ENCODE results near the gene LMAN1.

LMAN1 gene

DNA sequence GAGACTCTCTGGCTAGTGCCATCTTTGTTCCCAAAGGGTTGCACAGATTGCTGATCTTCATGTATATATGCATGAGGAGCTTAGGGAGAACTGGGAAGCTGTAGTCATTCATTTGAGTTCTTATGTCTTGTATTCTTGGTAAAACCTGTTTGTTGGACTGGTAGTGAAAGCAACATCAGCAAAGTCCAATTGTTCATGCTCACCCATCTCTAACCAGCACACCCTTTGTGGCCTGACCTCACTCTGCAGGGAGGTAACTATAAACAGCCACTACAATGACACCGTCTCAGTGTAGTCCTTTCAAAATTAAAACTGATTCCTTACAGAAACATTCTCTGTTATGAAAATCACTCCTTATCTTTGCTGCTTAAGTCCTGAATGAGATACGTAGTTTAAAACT lies 13.9 kb upstream of the LMAN1 start:
- DNase-seq (ENCODE audit: low read depth, low spot score) = no peak

DNA sequence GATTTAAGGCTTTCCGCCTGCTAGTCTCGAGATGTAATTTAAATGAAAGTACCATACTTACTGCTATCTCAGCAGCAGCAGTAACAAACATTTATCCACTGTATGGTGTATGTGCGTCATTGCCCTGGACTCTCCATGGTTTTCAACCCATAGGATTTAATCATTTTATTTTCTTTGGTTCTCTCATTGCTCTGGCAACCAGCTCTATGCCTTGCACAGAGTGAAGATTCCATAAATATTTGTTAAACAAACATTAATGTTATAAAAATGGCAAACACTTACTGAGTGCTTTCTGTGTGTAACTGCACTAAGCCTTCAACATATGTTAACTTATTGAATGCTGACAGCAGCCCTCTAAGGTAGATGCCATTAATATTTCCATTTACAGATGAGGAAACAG lies 1.3 kb upstream of the LMAN1 start:
- no peak for DNase-seq (ENCODE audit: low read depth, low spot score)

DNA sequence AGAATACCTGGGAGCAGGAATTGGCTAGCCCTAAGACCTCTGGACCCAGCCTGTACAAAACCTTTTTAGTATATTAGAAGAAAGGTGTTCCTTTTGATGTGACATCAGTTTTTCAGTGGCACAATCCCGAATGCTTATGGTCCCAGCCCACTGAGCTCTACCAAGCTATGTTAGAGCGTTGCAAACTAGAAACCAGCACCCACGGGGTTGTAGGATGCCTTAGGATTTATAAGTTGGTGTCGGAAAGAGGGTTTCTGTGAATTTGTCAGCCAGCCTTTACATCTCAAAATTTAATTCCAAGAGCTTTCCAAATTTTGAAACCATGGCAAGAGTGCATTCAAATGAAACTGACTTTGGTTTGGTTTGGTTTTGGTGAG lies 499 bp upstream of the LMAN1 start:
- DNase-seq (ENCODE audit: low read depth, low spot score) = no peak

DNA sequence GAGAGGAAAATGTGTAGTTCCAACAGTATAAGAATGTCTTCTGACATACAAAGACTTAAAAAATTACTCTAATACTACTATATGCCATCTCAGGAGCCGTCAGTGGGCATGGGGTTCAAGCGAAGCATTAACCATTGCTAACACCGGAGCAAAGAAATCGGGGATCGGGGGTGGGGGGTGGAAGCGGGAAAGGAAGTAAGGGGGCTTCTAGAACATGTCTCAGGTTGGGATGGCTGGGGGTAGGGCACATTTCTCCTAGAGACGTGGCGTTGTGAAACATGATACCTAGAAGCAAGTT lies 702 bp downstream of the LMAN1 start:
- no peak for DNase-seq (ENCODE audit: low read depth, low spot score)

DNA sequence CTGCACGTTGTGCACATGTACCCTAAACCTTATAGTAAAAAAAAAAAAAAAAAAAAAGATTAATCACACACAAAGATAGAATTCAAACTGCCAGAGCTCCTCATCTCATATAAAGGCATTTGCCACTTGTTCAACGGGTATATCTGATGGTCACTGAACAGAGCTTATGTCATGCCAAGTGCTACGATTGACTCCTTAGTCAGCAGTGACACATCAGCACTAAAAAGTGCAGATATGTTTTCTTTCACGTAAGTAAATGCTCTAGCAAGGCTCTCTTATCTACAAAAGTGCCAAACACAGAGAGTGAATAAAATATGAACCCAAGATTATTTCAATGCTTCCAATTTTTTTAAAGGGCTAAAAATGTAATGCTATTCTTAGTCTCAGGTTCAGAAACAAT lies 1.1 kb downstream of the LMAN1 start:
- DNase-seq (ENCODE audit: low read depth, low spot score) = no peak

DNA sequence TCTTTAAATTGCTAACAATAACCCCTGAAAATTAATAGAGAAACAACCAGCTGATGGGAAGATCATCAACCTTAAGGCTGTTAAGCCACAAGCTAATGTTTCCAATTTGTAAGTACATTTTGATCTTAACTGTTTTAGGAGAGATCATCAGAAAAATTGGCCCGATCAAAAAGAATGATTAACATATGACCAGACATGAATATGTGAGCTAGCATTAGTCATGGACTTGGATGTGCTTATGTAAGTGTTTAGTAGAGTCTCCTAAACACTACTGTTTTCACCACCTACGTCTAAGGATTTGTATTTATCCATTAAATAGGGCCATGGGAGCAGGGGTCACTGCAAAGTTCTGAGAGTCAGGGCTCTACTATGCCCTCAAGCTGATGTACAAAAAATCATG lies 4.3 kb downstream of the LMAN1 start:
- no peak for DNase-seq (ENCODE audit: low read depth, low spot score)

DNA sequence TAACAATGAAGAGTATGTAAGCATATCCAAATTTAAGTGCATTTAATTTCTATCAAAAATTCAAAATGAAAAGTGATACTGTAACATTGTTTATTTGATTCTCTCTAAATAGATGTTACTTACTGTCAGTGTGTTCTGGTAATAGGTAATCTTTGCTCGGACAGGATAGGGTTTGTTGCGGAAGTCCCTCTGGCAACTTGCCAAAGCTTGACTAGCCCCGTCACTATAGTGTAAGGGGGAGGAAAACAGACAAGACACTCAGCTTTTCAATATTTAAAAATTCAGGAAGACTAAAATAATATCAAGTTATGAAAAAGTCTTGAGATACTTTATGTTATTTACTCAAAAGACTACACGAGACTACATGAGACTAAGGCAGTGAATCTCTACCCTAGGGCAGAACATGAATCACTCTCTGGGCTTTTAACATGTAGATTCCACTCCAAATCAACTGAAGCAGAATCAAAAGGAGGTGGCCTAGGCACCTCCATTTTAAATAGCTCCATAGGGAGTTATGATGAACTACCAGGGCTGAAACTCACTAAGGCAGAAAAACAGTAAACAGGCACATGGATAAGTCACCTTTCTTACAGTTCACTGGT lies 5.9 kb downstream of the LMAN1 start:
- DNase-seq (ENCODE audit: low read depth, low spot score) = no peak

DNA sequence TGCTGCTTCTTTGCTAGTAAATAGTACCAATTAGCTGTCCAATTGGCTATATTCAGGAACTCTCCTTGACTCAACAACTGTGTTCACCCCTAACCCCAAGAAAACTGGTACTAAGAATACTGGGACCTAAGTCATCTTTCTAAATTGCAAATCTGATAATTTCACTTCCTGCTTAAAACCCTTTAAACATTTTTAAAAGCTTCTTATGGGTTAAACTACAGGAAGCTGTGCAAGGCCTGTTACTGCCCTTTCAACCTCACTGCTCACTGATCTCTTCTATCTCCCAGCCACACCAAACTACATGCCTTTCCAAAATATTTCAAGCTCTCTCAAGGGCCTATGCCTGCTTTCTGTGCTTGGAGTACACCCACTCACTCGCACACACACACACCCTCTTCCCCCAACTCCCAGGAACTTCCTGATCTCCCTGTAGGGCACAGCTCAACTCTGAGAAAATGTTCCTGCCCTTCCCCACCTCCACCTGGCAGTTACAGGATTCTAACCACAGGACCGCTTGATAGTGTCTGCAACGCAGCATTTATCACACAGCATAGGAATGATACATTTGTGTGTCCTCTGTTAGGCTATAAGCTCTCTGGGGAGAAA lies 6.7 kb downstream of the LMAN1 start:
- no peak for DNase-seq (ENCODE audit: low read depth, low spot score)

DNA sequence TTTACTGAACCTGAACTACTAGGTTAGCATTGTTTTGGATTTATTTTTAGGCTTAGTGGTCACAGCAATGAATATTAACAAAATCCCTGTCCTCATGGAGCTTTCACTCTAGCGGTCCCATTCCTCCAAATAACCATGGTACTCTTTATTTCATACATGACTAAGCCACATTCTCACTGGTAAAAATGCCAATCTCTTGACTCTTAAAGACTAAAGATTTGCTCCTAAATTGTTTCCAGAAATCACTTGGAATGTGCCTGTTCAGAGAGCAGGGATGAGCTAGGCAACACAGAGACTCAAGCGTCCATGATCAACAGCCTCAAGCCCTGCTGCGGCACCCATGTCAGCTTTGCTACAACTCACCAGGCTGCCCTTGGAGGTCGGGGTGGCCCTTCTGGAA lies 13.5 kb downstream of the LMAN1 start:
- no peak for DNase-seq (ENCODE audit: low read depth, low spot score)

DNA sequence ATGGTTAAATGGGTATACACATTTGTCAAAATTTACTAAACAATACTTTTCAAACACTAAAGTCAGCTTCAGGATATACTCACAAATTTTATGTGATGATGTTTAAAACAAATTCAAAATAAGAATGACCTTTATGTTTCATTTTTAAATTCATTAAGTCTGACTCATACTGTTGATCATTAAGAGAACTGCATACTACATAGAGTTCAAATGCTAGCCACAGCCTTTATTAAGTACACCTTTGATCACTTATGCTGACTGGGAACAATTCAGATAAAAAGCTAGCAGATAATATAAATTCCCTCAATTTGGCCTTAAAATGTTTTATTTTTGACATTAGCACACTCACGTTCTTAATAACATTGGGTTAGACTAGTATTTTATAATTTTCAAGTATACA lies 14.1 kb downstream of the LMAN1 start:
- no peak for DNase-seq (ENCODE audit: low read depth, low spot score)

DNA sequence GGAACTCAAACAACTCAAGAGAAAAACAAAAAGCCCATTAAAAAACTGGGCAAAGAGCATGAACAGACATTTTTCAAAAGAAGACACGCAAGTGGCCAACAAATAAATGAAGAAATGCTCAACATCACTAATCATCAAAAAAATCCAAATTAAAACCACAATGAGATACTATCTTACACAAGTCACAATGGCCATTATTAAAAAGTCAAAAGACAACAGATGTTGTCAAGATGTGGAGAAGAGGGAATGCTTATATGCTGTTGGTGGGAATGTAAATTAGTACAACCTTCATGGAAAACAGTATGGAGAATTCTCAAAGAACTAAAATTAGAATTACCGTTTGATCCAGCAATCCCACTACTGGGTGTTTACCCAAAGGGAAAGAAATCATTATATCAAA lies 15.1 kb downstream of the LMAN1 start:
- DNase-seq (ENCODE audit: low read depth, low spot score) = no peak

DNA sequence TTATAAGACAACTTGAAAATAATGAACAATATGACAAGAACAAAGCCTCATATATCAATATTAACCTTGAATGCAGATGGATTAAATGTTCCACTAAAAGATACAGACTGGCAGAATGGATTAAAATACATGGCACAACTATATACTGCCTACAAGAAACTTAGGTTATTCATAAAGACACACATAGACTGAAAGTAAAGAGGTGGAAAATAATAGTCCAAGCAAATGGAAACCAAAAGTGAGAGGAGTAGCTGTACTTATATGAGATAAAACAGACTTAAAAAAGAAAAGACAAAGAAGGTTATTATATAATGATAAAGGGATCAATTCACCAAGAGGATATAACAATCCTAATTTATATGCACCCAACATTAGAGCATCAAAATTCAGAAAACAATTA lies 18.2 kb downstream of the LMAN1 start:
- DNase-seq (ENCODE audit: low read depth, low spot score) = no peak

DNA sequence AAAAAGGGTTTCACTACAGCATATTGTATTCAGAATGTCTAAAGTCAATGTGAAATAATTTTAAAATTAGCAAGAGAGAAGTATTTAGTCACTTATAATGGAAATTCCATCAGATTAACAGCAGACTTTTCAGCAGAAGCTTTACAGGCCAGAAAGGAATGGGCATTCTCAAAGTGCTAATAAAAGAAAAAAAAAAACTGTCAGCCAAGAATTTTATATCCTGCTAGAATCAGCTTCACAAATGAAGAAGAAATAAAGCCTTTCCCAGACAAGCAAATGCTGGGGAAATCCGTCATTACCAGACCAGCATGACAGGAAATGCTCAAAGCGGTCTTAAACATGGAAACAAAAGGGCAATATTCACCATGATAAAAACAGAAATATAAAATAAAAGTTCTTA lies 18.8 kb downstream of the LMAN1 start:
- DNase-seq (ENCODE audit: low read depth, low spot score) = no peak

DNA sequence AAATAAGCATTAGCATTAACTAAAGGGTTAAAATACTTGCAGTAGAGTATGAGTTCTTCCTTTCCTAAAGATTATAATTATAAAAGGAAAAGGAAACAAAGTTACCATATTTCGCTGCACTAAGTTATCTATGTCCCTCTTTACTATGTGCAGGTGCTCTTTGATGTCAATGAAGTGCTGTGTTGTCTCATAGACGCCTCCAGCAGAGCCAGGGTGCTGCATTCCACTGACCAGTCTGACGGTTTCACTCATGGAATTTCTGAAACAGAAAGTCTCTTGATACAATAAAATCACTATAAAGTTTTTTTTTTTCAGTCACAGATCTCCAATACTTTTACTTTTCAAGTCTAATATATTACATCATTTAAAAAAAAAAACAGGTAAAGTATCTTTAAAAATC lies 26.1 kb downstream of the LMAN1 start:
- no peak for DNase-seq (ENCODE audit: low read depth, low spot score)

DNA sequence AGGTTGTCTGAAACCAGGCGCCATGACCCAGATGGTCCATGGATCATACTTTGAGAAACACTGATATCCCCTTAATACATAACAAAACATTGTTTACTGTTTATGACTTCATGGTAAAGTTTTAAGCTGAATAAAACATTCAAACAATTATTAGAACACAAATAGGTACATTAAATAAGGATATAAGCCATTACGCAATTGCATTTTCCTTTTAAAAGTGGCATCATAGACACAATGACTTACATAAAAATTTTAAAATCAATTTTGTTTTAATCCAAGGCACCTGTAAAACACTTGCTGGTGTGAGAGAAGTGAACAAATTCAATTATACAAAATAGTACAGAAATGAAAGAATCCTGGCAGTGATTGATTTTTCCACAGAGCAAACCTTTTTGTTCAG lies 30.4 kb downstream of the LMAN1 start:
- no peak for DNase-seq (ENCODE audit: low read depth, low spot score)

DNA sequence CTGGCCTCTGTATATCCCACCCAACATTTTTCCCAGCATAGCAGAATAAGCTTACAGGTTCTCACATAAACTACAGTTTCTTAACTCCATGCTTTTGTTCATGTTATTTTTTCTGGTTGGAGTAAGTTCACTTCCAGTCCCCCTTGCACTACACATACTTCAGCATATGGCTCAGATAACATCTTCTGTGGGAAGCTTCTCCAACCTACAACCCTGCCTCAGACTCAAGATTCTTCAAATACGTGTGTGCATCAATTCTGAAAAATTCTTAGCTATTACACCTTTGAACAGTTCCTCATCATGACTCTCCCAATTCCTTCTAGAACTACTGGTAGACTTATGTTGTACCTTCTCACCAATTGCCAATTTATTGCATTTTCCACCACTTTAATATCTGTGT lies 33.1 kb downstream of the LMAN1 start:
- no peak for DNase-seq (ENCODE audit: low read depth, low spot score)

DNA sequence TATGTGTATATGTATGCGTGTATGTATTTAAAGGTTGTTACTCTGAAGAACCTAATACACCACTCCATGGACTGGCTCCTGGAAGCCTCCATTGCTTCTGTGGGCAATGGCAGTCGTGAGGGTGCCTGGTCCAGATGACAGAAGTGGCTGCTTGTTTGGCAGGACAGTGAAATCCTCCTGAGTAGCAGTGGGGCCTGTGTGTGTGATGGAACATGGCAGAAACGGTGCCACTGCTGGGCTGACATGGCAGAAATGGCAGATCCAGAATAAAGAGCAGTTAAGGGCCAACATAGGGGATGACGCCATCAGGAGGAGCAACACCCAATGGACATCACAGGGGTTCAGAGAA lies 34.5 kb downstream of the LMAN1 start:
- no peak for DNase-seq (ENCODE audit: low read depth, low spot score)

DNA sequence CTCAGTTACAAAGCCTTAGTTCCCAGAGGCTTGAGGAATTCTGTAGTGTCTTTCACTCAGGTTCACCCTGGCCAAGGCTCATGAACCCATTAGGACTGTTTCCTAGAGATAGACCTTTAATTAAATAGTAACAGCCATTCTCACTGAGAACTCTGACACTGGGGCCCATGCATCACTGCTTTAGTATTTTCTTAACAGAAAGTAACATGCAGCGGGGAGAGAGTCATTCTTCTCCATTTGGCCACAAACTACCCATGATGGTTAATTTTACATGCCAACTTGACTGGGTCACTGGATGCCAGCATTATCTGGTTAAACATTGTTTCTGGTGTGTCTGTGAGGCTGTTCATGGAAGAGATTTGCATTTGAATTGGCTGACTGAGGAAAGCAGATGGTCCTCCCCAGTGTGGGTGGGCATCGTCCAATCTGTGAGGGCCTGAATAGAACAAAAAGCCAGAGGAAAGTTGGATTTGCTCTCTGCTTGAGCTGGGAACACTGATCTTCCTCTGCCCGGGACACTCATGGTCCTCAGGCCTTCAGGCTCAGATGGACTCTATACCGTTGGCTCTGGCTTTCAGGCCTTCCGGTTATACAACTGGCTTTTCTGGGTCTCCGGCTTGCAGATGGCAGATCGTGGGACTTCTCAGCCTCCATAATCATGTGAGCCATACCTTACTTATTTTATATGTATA lies 35.0 kb downstream of the LMAN1 start:
- DNase-seq (ENCODE audit: low read depth, low spot score) = no peak

DNA sequence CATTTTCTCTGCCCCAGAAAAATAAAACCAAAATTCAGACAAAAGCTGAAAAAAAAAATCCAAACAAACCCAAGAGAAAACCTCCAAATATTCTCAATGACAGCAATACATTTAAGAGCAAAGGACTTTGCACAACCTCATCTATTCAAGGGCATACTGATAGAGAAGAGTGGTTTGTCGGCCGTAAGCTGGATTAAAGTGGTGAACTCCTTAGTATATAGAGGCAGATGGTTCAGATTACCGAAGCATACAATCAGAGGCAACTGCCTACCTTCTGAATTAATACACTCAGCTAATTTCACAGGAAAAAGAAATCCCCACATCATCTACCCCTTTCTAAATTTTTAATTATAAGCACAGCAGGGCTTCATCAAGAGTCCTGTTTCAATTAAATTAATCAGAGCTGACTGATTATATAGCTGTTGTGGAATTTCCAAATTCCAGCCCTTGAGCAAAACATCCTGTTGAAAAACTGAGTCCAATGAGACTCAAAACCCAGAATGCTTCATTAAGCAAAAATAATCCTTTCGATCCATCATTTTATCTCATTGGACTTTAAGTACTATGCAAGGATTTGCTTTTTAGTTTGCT lies 40.5 kb downstream of the LMAN1 start, which contains the start of gene CPLX4:
Gene CPLX4 (minus strand): TSS at position 190 of the 591 bp plus-strand sequence. CDS start 187 bp downstream, at position 3.
- DNase-seq (ENCODE audit: low read depth, low spot score) = no peak

DNA sequence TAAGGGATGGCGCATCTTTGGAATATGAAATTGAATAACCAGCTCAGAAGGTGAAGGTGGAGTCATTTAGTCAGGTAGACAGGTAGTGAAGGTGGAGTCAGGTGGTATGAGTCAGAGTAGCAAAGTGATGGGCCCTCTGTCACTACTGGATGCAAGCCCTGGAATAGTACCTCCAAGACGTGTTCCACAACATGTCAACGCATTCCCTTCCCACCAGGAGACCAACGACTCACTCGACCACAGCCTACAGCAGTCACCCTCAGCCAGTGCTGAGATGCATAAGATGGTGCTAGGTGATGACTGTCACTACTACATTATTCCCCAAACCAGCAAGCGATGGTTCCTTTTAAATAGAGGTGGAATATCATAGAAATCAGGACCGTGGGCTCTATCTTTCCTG lies 47.4 kb downstream of the LMAN1 start:
- DNase-seq (ENCODE audit: low read depth, low spot score) = no peak

DNA sequence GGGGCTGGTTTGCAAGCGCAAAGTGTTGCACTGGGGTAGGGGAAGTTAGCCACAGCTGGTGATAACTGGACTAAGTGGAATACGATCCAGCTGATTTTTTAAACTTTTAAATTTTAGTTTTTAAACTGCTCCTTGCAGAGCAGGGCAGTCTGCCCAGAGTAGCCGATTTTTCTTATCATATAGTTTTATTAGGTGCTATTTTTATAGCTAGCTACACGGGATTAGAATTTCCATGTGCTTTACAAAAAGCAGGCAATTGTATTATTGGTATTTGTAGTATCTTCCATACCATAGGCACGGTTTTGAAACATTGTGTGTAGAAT lies 50.2 kb downstream of the LMAN1 start:
- no peak for DNase-seq (ENCODE audit: low read depth, low spot score)

DNA sequence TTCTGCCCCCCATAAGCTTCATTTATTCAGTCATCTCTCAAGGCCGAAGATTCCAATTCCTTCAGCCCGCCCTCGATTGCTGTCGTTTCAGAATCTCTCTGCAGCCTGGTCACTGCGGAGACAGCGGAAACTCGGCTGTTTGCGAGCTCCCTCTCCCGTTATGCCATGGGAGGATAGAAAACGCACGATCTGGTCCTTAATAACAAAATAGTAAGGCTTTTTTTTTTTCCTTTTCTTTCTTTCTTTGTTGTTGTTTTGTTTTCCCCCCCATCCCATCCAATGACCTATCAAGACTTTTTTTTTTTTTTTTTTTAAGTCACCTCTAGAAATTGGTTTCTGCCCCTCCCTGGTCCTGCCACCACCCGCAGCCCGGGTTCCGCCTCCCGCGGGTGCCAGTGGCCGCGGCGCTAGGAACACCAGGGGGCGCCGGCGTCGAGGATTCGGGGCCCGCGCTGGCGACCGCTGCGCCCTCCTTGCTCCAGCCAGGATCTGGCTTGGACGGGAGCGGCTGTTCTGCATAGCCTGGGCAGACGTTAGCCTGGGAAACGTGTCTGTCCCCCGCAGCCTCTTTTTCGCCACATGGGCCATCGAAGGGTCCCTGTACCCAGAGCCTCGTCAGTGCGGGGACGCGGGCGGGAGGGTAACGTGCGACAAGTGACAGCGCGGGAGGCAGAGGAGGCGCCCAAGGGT lies 50.7 kb downstream of the LMAN1 start:
- peak; percentile 37 for DNase-seq (ENCODE audit: low read depth, low spot score)

DNA sequence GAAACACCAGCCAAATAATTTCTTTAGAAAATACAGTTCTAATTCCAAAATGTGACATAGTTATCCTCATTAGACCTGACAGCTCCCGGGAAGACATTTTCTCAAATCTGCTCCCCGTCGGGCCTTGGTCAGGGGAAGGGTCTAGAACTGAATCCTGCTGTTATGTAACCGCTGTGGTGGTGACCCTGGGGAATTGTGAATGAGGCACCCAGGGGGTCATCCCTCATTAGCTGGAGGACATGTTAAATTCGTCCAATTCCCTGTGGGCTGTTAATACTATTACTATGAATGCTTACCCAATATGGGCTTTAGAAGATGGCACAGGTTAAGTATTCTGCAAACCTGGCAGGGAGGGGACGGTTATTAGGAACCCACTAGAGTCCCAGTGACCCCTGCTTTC lies 52.4 kb downstream of the LMAN1 start:
- no peak for DNase-seq (ENCODE audit: low read depth, low spot score)

Measured in activated CD4-positive, CD25-positive, alpha-beta regulatory T cell treated with anti-CD3 and anti-CD28 coated beads, Interleukin-2, amount 50 U/mL, for 16 hours (primary cell).